Psoas muscle (tissue), 8 donors: ENCODE results near the gene UNC13A. TPM values are rescaled to one million over a fixed set of nuclear protein-coding genes. Genes with fewer than 3 reads are reported as not detected.

Source experiments
- ATAC-seq, 4 donors: fragments of 200-7000 bp; cut with Tn5 transposase; one replicate each; pipeline ENCODE4 v1.9.1; 2020; ENCODE audit warnings: moderate library complexity in 3 of 4, mild to moderate bottlenecking in 2 of 4
- DNase-seq, 2 donors: peaks; one replicate each; pipeline ENCODE4 v3.0.0-alpha.2; 2020
- H3K27ac ChIP-seq: fragments of 200-600 bp; one replicate; pipeline ENCODE4 v1.8.0; 2022
- H3K27me3 ChIP-seq, 3 donors: fragments of 200-600 bp in 1 of 3; one replicate each; pipeline versions ENCODE4 v1.6.1 to v1.8.0; 2013 to 2022; ENCODE audit warnings: low read length in 2 of 3, mild to moderate bottlenecking in 2 of 3, moderate library complexity in 1 of 3; ENCODE audit not compliant: insufficient read depth in 3 of 3
- H3K36me3 ChIP-seq, 2 donors: fragments of 200-600 bp in 1 of 2; one replicate each; pipeline versions ENCODE4 v1.6.1 to v1.8.0; 2013 to 2022; ENCODE audit warnings: low read depth in 1 of 2, mild to moderate bottlenecking in 1 of 2, moderate library complexity in 1 of 2; ENCODE audit not compliant: insufficient read depth in 1 of 2
- H3K4me1 ChIP-seq: fragments of 200-600 bp; one replicate; pipeline ENCODE4 v1.8.0; 2022
- H3K4me3 ChIP-seq: fragments of 200-600 bp; one replicate; pipeline ENCODE4 v1.8.0; 2022; ENCODE audit warnings: mild to moderate bottlenecking
- H3K9me3 ChIP-seq: fragments of 200-600 bp; one replicate; pipeline ENCODE4 v1.8.0; 2022
- CTCF ChIP-seq: fragments of 200-600 bp; IDR thresholded peaks from one replicate; pipeline ENCODE4 v1.8.0; 2022; ENCODE audit warnings: antibody characterized with exemption
- WGBS, 3 donors: extraction: QIAGEN DNeasy Blood & Tissue Kit; methylation state at CpG; one replicate each; pipeline versions ENCODE4 v1.1.6 to v1.1.7; 2013; 5-methylcytosine and 5-hydroxymethylcytosine counted together
- intact Hi-C, 2 donors: fragments of 100-400 bp; cut with DNase I; formaldehyde crosslinking; loops; one replicate each; pipeline versions ENCODE4 v1.11.0 to v1.14.2; 2022
- polyA plus RNA-seq, 3 donors: library from polyadenylated mRNA; stranded (reverse); fragments of 200-250 nt; gene quantifications; one replicate each; pipeline ENCODE4 v1.2.3, GENCODE V29; 2013
- total RNA-seq, 4 donors: library from RNA; stranded (reverse); fragmentation: NEBNext Ultra II Directional in 2 of 4; extraction: Animal tissue kit (Norgen Biotek cat#: 25700) in 2 of 4; gene quantifications; one replicate each; pipeline versions ENCODE4 v1.2.1 to v1.2.4, GENCODE V29; 2021 to 2023
- donor health status: healthy with polysubstance abuse.
- donor health status: DM: no; HTN: no; CAD: no; lungs with moderate emphysema.
- donor health status: Bipolar disorder and iron deficiency.
- donor health status: healthy.
- donor health status: DM: yes; HTN: yes; CAD: no.
- donor health status: DM: no; HTN: no; CAD: no.
- donor health status: DM: no; HTN: no; CAD: no.
- donor health status: DM: yes; HTN: yes; CAD: no.

The UNC13A gene
- total and polyA plus RNA-seq, 7 donors, result 0.04 to 0.19 (median 0.05) TPM; not detected in 3

GRCh38 chr19:17733127-17733526, 45.0 kb upstream of the UNC13A start:
- WGBS, 3 donors, result 93 to 97% (median 95%) methylated on average over 17 to 22 of the region's 22 CpGs
- H3K4me1 ChIP-seq, result no peaks in the 10 kb centered on the region
- H3K4me3 ChIP-seq, result no peak overlapping the region
- H3K27me3 ChIP-seq, result no peaks in the 10 kb centered on the region
- peaks cover 5% of the 10 kb centered on the region for H3K9me3 ChIP-seq
- ATAC-seq (no peak), DNase-seq (no peak)
- H3K27ac ChIP-seq, result no peak overlapping the region
- no peak for TF ChIP-seq CTCF
- intact Hi-C loops, result no loop called here
- peaks cover 2 to 90% of the 10 kb centered on the region in 2 donors for H3K36me3 ChIP-seq

GRCh38 chr19:17727843-17728242, 39.7 kb upstream of the UNC13A start:
- no peak for TF ChIP-seq CTCF
- no peak overlapping the region for H3K4me3 ChIP-seq
- peaks cover 7 to 97% of the 10 kb centered on the region in 2 donors for H3K36me3 ChIP-seq
- peaks cover 5% of the 10 kb centered on the region for H3K9me3 ChIP-seq
- intact Hi-C loops, result no loop called here
- no peaks in the 10 kb centered on the region for H3K4me1 ChIP-seq
- WGBS, 3 donors, result 90 to 94% (median 93%) methylated on average over 19 of the region's 19 CpGs
- H3K27ac ChIP-seq, result no peak overlapping the region
- ATAC-seq, result no peak
- no peak for DNase-seq
- no peaks in the 10 kb centered on the region for H3K27me3 ChIP-seq

- DNase-seq, result no peak
- TF ChIP-seq CTCF, result no peak
- WGBS, 3 donors, result 86 to 89% (median 87%) methylated on average over 48 to 62 of the region's 62 CpGs
Measured at GRCh38 chr19:17726964-17727773, 39.0 kb upstream of the UNC13A start.

GRCh38 chr19:17726136-17726741, 38.1 kb upstream of the UNC13A start:
- 92 to 93% (median 93%) methylated on average over 51 to 59 of the region's 59 CpGs for WGBS, 3 donors
- peaks cover 7 to 89% of the 10 kb centered on the region in 2 donors for H3K36me3 ChIP-seq
- TF ChIP-seq CTCF, result no peak

More at GRCh38 chr19:17726964-17727773, 39.0 kb upstream of the UNC13A start:
- Histone ChIP-seq H3K27ac (no peak overlapping the region), H3K27me3 (no peaks in the 10 kb centered on the region), H3K4me3 (no peak overlapping the region), H3K9me3 (peaks cover 5% of the 10 kb centered on the region), H3K36me3 (peaks cover 7 to 92% of the 10 kb centered on the region in 2 donors), H3K4me1 (peaks cover 3% of the 10 kb centered on the region)
- intact Hi-C loops, result no loop called here
- ATAC-seq, result no peak

More at GRCh38 chr19:17726136-17726741, 38.1 kb upstream of the UNC13A start:
- Histone ChIP-seq H3K9me3 (peaks cover 3% of the 10 kb centered on the region), H3K27me3 (no peaks in the 10 kb centered on the region), H3K27ac (no peak overlapping the region), H3K4me1 (peaks cover 11% of the 10 kb centered on the region), H3K4me3 (no peak overlapping the region)
- intact Hi-C loops, result no loop called here
- ATAC-seq (no peak), DNase-seq (no peak)
